AG10803 (cell line): ENCODE data around the gene TUBB6.

Source experiments
- DNase-seq: peaks from one replicate; pipeline ENCODE4 v3.0.0; 2010; ENCODE audit warnings: low read depth
- H3K4me3 ChIP-seq: 2 replicates; pipeline ENCODE4 v1.5.1; 2011; ENCODE audit warnings: mild to moderate bottlenecking, low read length, control low read depth
- CTCF ChIP-seq: conservative IDR thresholded peaks from 2 replicates; pipeline ENCODE4 v1.5.1; 2011; ENCODE audit warnings: mild to moderate bottlenecking, low read length, control low read depth, inconsistent platforms

TUBB6 gene

GRCh38 chr18:12276736-12277554 is 31.1 kb upstream of the TUBB6 start:
- no peak overlapping the region for H3K4me3 ChIP-seq
- DNase-seq = no peak
- TF ChIP-seq CTCF = no peak

GRCh38 chr18:12278215-12278671 is 29.8 kb upstream of the TUBB6 start:
- TF ChIP-seq CTCF = no peak
- DNase-seq = no peak

DNA sequence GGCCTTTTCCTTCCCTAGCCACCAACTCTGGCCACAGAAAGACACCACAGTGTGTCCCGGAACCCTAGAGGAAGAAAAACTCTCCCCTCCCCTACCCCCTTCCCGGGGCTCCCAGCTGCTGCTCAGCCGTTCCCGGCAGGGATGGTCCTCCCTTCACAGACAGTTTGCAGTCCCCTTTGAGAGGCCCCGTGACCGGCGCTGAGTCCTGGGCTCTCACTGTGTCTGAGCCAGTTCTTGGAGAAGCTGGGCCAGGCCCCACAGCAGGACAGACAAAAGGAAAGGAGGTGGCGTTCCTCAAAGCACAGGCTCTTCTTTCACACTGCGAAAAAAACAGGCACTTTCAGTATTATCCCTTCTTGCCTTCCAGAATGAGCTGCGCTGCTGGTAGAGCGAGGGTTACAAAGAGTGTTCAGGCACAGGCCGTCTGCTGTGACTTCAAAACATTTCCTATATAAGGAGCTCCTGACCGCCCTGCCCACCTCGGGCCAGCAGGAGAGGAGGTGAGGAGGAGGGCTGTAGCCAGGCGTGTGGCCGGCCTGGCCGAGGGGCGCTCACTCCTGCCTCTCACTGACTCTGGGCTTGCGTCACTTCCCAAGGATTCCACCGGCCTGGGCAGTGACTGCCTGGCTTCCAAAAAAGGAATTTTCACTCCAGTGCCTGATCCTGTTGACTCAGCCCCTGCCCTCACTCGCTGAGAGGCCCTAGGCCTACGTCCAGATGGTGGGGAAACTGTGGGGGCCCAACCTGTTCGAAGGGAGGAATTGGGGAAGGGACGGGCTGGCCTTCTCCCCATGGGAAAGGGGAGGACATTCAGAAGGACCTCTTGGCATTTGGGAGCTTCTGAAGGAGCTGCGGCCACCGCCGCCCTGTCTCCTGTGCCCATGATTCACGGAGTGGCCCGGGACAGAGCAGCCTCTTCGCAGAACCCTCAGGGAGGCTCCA is 29.0 kb upstream of the TUBB6 start:
- peak overlapping the region; percentile 68 for H3K4me3 ChIP-seq
- peak; percentile 95 for DNase-seq
- peak; percentile 21 for TF ChIP-seq CTCF

More at GRCh38 chr18:12278215-12278671, 29.8 kb upstream of the TUBB6 start:
- H3K4me3 ChIP-seq = peak overlapping the region; percentile 68

- DNase-seq = no peak
- no peak for TF ChIP-seq CTCF
- peak overlapping the region; percentile 68 for H3K4me3 ChIP-seq
Measured at GRCh38 chr18:12279781-12280531, 28.1 kb upstream of the TUBB6 start.

- no peak for TF ChIP-seq CTCF
- peak; percentile 32 for DNase-seq
- H3K4me3 ChIP-seq = no peak overlapping the region
Measured at GRCh38 chr18:12281861-12282260, 26.2 kb upstream of the TUBB6 start.

DNA sequence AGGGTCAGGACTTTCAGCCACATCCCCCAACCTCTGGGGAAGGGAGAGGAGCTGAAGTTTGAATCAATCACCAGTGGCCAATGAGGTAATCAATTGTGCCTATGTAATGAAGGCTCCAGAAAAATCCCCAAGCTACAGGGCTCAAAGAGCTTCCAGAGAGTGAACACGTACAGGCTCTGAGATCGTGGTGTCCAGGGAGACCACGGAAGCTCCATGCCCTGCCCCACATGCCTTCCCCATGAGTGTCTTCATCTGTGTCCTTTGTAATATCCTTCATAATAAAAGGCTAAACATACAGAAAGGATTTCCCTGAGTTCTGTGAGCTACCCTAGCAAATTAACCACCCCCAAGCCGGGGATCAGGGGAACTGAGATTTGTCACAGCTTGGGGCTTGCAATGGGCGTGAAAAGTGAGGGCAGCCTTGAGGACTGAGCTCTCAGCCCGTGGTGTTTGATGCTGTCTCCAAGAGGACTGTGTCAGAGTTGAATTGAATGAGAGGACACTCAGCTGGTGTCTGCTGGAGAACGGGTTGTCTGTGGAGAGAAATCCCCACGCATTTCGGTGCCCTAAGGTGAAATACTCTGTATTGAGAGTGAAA is 25.5 kb upstream of the TUBB6 start:
- DNase-seq = peak; percentile 92
- H3K4me3 ChIP-seq = no peak overlapping the region; the same call in 1 of the 2 replicates
- no peak for TF ChIP-seq CTCF
